Natural killer cell (primary cell): ENCODE data around the gene ERBB3. TPM values are rescaled to one million over a fixed set of nuclear protein-coding genes. Genes with fewer than 3 reads are reported as not detected.

Experiments
- ATAC-seq, 3 donors: fragments of 150-1000 bp in 2 of 3; fragments of 200-7000 bp in 1 of 3; cut with Tn5 transposase; 1 replicate in 1 of 3; 2 replicates in 2 of 3; pipeline ENCODE4 v1.10.0; 2021; ENCODE audit warnings: mild to moderate bottlenecking in 2 of 3, moderate library complexity in 2 of 3
- DNase-seq, 2 donors: peaks; one replicate each; pipeline versions ENCODE4 v3.0.0 to v3.0.0-alpha.2; 2013 to 2021; ENCODE audit warnings: mixed read lengths in 1 of 2
- H3K27ac ChIP-seq: one replicate; pipeline ENCODE4 v1.5.1; 2013; ENCODE audit warnings: mild to moderate bottlenecking, low read length
- H3K27me3 ChIP-seq: one replicate; pipeline ENCODE4 v1.6.1; 2013; ENCODE audit warnings: low read length; ENCODE audit not compliant: control insufficient read depth, insufficient read depth
- H3K36me3 ChIP-seq: one replicate; pipeline ENCODE4 v1.6.1; 2013; ENCODE audit warnings: low read length; ENCODE audit not compliant: control insufficient read depth, insufficient read depth
- H3K4me1 ChIP-seq: one replicate; pipeline ENCODE4 v1.6.1; 2013; ENCODE audit warnings: low read length; ENCODE audit not compliant: control insufficient read depth, insufficient read depth
- H3K4me3 ChIP-seq: one replicate; pipeline ENCODE4 v1.5.1; 2013; ENCODE audit warnings: low read length
- H3K9me3 ChIP-seq: one replicate; pipeline ENCODE4 v1.6.1; 2013; ENCODE audit warnings: low read length; ENCODE audit not compliant: control insufficient read depth, insufficient read depth
- H3K27ac Mint-ChIP-seq, 2 donors: one replicate each; pipeline ENCODE4 v1.8.0; 2022; ENCODE audit warnings: mild to moderate bottlenecking in 2 of 2, mixed read lengths in 2 of 2, moderate library complexity in 1 of 2
- H3K27me3 Mint-ChIP-seq, 2 donors: one replicate each; pipeline ENCODE4 v1.8.0; 2022; ENCODE audit warnings: low read depth in 2 of 2, mixed read lengths in 2 of 2
- H3K36me3 Mint-ChIP-seq: one replicate; pipeline ENCODE4 v1.8.0; 2022; ENCODE audit warnings: mixed read lengths
- H3K4me1 Mint-ChIP-seq, 2 donors: one replicate each; pipeline ENCODE4 v1.8.0; 2022; ENCODE audit warnings: mixed read lengths in 2 of 2
- H3K4me3 Mint-ChIP-seq: one replicate; pipeline ENCODE4 v1.8.0; 2022; ENCODE audit warnings: mild to moderate bottlenecking, moderate library complexity, mixed read lengths
- H3K9me3 Mint-ChIP-seq, 2 donors: one replicate each; pipeline ENCODE4 v1.8.0; 2022; ENCODE audit warnings: mixed read lengths in 2 of 2
- CTCF ChIP-seq: fragments of 200-600 bp; IDR thresholded peaks from one replicate; pipeline ENCODE4 v1.8.0; 2022; ENCODE audit warnings: antibody characterized with exemption
- WGBS: methylation state at CpG from one replicate; pipeline ENCODE4 v1.1.7; 2013; ENCODE audit warnings: missing lambda C conversion rate; ENCODE audit not compliant: insufficient coverage; 5-methylcytosine and 5-hydroxymethylcytosine counted together
- intact Hi-C: fragments of 100-400 bp; cut with micrococcal nuclease; formaldehyde crosslinking; loops from one replicate; pipeline ENCODE4 v1.14.2; 2022
- total RNA-seq, 4 donors: library from RNA; stranded (reverse); fragments of 120-200 nt in 1 of 4; gene quantifications; one replicate each; pipeline versions ENCODE4 v1.2.3 to v1.2.4, GENCODE V29; 2013 to 2022

ERBB3 gene
- total RNA-seq, 3 donors from 2014 or later (not counting 1 experiment from before 2014, with no cell fraction given): 0.26 to 0.66 TPM; not detected in 1

DNA sequence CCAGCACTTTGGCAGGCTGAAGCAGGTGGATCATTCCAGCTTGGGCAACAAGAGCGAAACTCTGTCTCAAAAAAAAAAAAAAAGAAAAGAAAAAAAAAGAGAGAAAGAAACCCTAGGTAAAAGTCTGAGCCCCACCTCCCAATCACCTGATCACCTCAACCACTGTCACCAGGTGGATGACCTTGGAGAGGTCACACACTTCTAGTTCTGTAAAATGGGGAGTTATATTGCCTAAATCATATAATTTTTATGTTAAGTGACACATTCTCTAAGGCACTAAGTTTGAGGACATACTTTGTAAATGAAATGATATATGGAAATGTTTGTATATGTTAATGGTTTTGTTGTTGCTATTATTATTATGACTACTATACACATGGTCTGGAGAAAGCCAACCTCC lies 1.5 kb upstream of the ERBB3 start:
- ATAC-seq (no peak), DNase-seq (no peak)
- Mint-ChIP-seq H3K27me3 (peaks cover 0 to 14% of the 10 kb centered on the region in 2 donors), H3K4me1 (peaks cover 0 to 21% of the 10 kb centered on the region in 2 donors), H3K27ac (no peak overlapping the region), H3K36me3 (no peaks in the 10 kb centered on the region), H3K4me3 (peak overlapping the region; percentile 88), H3K9me3 (no peaks in the 10 kb centered on the region)
- Histone ChIP-seq H3K4me1 (peaks cover 20% of the 10 kb centered on the region), H3K9me3 (no peaks in the 10 kb centered on the region), H3K36me3 (no peaks in the 10 kb centered on the region), H3K27me3 (peaks cover 10% of the 10 kb centered on the region), H3K4me3 (no peak overlapping the region), H3K27ac (no peak overlapping the region)
- TF ChIP-seq CTCF: no peak
- intact Hi-C loops: no loop called here
- 100% methylated on average over 1 of the region's 1 CpG for WGBS

DNA sequence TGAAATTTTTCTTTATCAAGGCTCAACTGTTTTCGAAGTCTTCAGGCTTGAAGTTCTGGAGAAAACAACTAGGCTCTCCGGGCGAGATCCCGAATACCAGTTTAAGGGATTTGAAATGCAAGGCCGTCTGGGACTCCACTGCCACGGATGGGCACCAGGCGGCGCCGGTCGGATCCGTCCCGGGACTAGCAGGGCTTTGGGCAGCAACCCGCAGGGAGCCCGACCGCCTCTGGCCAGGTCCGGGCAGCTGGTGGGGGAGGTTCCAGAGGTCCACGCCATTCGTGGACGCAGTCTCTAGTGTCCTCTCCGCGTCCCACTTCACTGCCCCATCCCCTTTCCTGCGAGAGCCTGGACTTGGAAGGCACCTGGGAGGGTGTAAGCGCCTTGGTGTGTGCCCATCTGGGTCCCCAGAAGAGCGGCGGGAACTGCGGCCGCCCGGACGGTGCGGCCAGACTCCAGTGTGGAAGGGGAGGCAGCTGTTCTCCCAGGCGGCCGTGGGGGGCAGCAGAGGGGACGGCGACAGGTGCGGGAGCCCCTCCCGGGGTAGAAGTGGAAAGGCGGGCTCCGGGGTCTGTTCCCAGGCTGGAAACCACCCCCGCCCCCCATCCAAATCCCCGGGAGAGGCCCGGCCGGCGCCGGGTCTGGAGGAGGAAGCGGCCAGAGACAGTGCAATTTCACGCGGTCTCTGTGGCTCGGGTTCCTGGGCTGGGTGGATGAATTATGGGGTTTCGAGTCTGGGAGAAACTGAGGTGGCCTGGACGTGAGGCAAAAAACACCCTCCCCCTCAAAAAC lies 838 bp upstream of the ERBB3 start:
- H3K4me3 Mint-ChIP-seq: peak overlapping the region; percentile 88
- intact Hi-C loops: no loop called here
- H3K27ac Mint-ChIP-seq: peak overlapping the region in 1 of 2 donors; percentile 63
- TF ChIP-seq CTCF: peak; percentile 69
- H3K9me3 Mint-ChIP-seq: no peaks in the 10 kb centered on the region
- Histone ChIP-seq H3K4me3 (peak overlapping the region; percentile 58), H3K27me3 (peaks cover 10% of the 10 kb centered on the region), H3K36me3 (no peaks in the 10 kb centered on the region), H3K4me1 (peaks cover 20% of the 10 kb centered on the region), H3K27ac (no peak overlapping the region), H3K9me3 (no peaks in the 10 kb centered on the region)
- 8% methylated on average over 39 of the region's 50 CpGs for WGBS
- no peaks in the 10 kb centered on the region for H3K36me3 Mint-ChIP-seq
- peaks cover 7 to 18% of the 10 kb centered on the region in 2 donors for H3K27me3 Mint-ChIP-seq
- H3K4me1 Mint-ChIP-seq: peaks cover 0 to 21% of the 10 kb centered on the region in 2 donors
- peak; percentile 38 to 68 for DNase-seq
- ATAC-seq: peak; percentile 73 to 76 (median 74)

GRCh38 chr12:56080556-56081138 lies 682 bp downstream of the ERBB3 start:
- 38% methylated on average over 20 of the region's 20 CpGs for WGBS
- H3K36me3 ChIP-seq: no peaks in the 10 kb centered on the region
- intact Hi-C loops: no loop called here
- ATAC-seq (no peak), DNase-seq (no peak)
- peaks cover 20% of the 10 kb centered on the region for H3K4me1 ChIP-seq
- H3K9me3 Mint-ChIP-seq: no peaks in the 10 kb centered on the region
- H3K36me3 Mint-ChIP-seq: no peaks in the 10 kb centered on the region
- H3K27me3 Mint-ChIP-seq: peaks cover 7 to 21% of the 10 kb centered on the region in 2 donors
- H3K27me3 ChIP-seq: peaks cover 10% of the 10 kb centered on the region
- H3K27ac Mint-ChIP-seq: no peak overlapping the region
- H3K27ac ChIP-seq: no peak overlapping the region
- peak overlapping the region; percentile 58 for H3K4me3 ChIP-seq
- no peak for TF ChIP-seq CTCF
- peak overlapping the region; percentile 75 for H3K4me3 Mint-ChIP-seq
- no peaks in the 10 kb centered on the region for H3K9me3 ChIP-seq
- H3K4me1 Mint-ChIP-seq: peaks cover 0 to 21% of the 10 kb centered on the region in 2 donors
